GM12878 (cell line): ENCODE data around the gene TNNT2. TPM values are rescaled to one million over a fixed set of nuclear protein-coding genes. Genes with fewer than 3 reads are reported as not detected.

Experiments used
- ATAC-seq: fragments of 200-7000 bp; cut with Tn5 transposase; 3 replicates; pipeline ENCODE4 v1.9.1; 2020; ENCODE audit warnings: mild to moderate bottlenecking, moderate library complexity
- BruUV-seq: library from RNA; stranded (reverse); fragments of 400-500 nt; replicated peaks from 2 replicates; lab custom pipeline; 2021; lab: Mats Ljungman, UMichigan
- CTCF ChIA-PET: fragments of 300-600 bp; sonication (Branson Sonifier 250); formaldehyde crosslinking; extraction: SDS; loops from one replicate; lab custom pipeline; 2021; ENCODE audit warnings: inconsistent platforms; lab: Yijun Ruan, JAX
- POLR2A ChIA-PET: fragments of 350-600 bp; formaldehyde crosslinking; extraction: SDS; loops from one replicate; lab custom pipeline; 2021; ENCODE audit warnings: inconsistent platforms; lab: Charles Lee
- RAD21 ChIA-PET: fragments of 300-600 bp; sonication (Branson Sonifier 250); formaldehyde crosslinking; loops from one replicate; lab custom pipeline; 2023; ENCODE audit warnings: antibody characterized with exemption; ENCODE audit not compliant: unreplicated experiment; lab: Charles Lee
- SMC1A ChIA-PET: fragments of 300-600 bp; sonication (Branson Sonifier 250); formaldehyde crosslinking; loops from one replicate; lab custom pipeline; 2023; ENCODE audit not compliant: unreplicated experiment, uncharacterized antibody; lab: Charles Lee
- DNase-seq: peaks from one replicate; pipeline ENCODE4 v3.0.0-alpha.2; 2011; ENCODE audit warnings: low read depth, low spot score
- FAIRE-seq: peaks from 3 replicates; lab custom pipeline; 2011; peaks lifted over from hg19 to GRCh38; lab: Jason Lieb, UNC
- H2AFZ ChIP-seq: 2 replicates; pipeline ENCODE4 v1.6.0; 2011; ENCODE audit warnings: low read depth, low read length, control low read depth; ENCODE audit not compliant: control insufficient read depth
- H3K27ac ChIP-seq: 2 replicates; pipeline ENCODE4 v1.5.1; 2011; ENCODE audit warnings: control low read depth; ENCODE audit not compliant: control insufficient read depth, insufficient read depth
- H3K27me3 ChIP-seq, 2 experiments: replicated peaks in 1 of 2; 2 replicates each; pipeline versions ENCODE4 v1.6.0 to v1.6.1; 2011; ENCODE audit warnings: low read length in 1 of 2; ENCODE audit not compliant: control insufficient read depth in 2 of 2, insufficient read depth in 2 of 2
- H3K36me3 ChIP-seq, 2 experiments: 2 replicates each; pipeline ENCODE4 v1.5.1; 2011; ENCODE audit warnings: low read length in 1 of 2; ENCODE audit not compliant: control insufficient read depth in 2 of 2, insufficient read depth in 2 of 2
- H3K4me1 ChIP-seq: 2 replicates; pipeline ENCODE4 v1.6.1; 2011; ENCODE audit warnings: mild to moderate bottlenecking, low read length, moderate library complexity, mixed read lengths; ENCODE audit not compliant: control insufficient read depth, insufficient read depth
- H3K4me2 ChIP-seq: 2 replicates; pipeline ENCODE4 v1.6.0; 2011; ENCODE audit warnings: control low read depth; ENCODE audit not compliant: control insufficient read depth, insufficient read depth
- H3K4me3 ChIP-seq: fragments of 200-600 bp; sonication (generic); 2 replicates; pipeline ENCODE4 v1.5.1; 2016
- H3K79me2 ChIP-seq: 2 replicates; pipeline ENCODE4 v1.6.0; 2011; ENCODE audit warnings: low read length; ENCODE audit not compliant: control insufficient read depth, insufficient read depth
- H3K9ac ChIP-seq: 2 replicates; pipeline ENCODE4 v1.8.0; 2011; ENCODE audit warnings: low read length, control low read depth, mixed read lengths; ENCODE audit not compliant: control insufficient read depth, insufficient read depth
- H3K9me3 ChIP-seq: replicated peaks from 3 replicates; pipeline ENCODE4 v1.5.1; 2011; ENCODE audit warnings: mild to moderate bottlenecking, low read length; ENCODE audit not compliant: control insufficient read depth, insufficient read depth
- H4K20me1 ChIP-seq: 2 replicates; pipeline ENCODE4 v1.6.0; 2011; ENCODE audit not compliant: control insufficient read depth, insufficient read depth
- CBX3 ChIP-seq: fragments of 200-600 bp; sonication (generic); IDR thresholded peaks from 2 replicates; pipeline ENCODE4 v1.6.1; 2016; ENCODE audit warnings: low read depth, borderline replicate concordance
- IRF4 ChIP-seq: IDR thresholded peaks from 2 replicates; pipeline ENCODE4 v1.6.1; 2011; ENCODE audit warnings: low read depth, low read length
- MTA3 ChIP-seq: IDR thresholded peaks from 2 replicates; pipeline ENCODE4 v1.6.1; 2012; ENCODE audit warnings: low read length, inconsistent platforms, borderline replicate concordance
- NRF1 ChIP-seq: conservative IDR thresholded peaks from 2 replicates; pipeline ENCODE4 v1.6.1; 2011; ENCODE audit warnings: mild to moderate bottlenecking, low read depth, low read length, improper control_type of control experiment
- RAD51 ChIP-seq: fragments of 450-650 bp; IDR thresholded peaks from 2 replicates; pipeline ENCODE4 v1.6.1; 2016; ENCODE audit warnings: moderate library complexity, mild to moderate bottlenecking, inconsistent platforms
- RBBP5 ChIP-seq: fragments of 200-600 bp; sonication (generic); conservative IDR thresholded peaks from 2 replicates; pipeline ENCODE4 v1.6.1; 2016
- SMAD1 ChIP-seq: fragments of 450-650 bp; IDR thresholded peaks from 2 replicates; pipeline ENCODE4 v1.6.1; 2018; ENCODE audit warnings: mild to moderate bottlenecking, low read depth; ENCODE audit not compliant: partially characterized antibody
- WGBS: methylation state at CpG from one replicate; pipeline ENCODE4 v1.1.6; 2016; ENCODE audit warnings: low lambda C conversion rate; ENCODE audit not compliant: insufficient replicate concordance, insufficient coverage; ENCODE audit errors: missing lambda C conversion rate; 5-methylcytosine and 5-hydroxymethylcytosine counted together
- in situ Hi-C: fragments of 300-500 bp; cut with MboI; formaldehyde crosslinking; loops from 9 replicates; pipeline ENCODE4 v1.14.3; 2018; ENCODE audit warnings: mixed read lengths
- intact Hi-C: fragments of 100-400 bp; cut with micrococcal nuclease; formaldehyde crosslinking; loops from one replicate; pipeline ENCODE4 v1.14.2; 2022; ENCODE audit not compliant: unreplicated experiment
- polyA plus RNA-seq, 11 experiments: library from polyadenylated mRNA; depleted of rRNA in 4 of 11; unstranded in 6 of 11; stranded (reverse) in 5 of 11; fragments of >200 nt; fragmentation: Nextera tagmentation in 4 of 11; fragmentation: Illumina TruSeq in 1 of 11; extraction: Ambion mirVana in 4 of 11; extraction: Trizol in 1 of 11; gene quantifications; 1 replicate in 1 of 11; 2 replicates in 10 of 11; pipeline versions ENCODE4 v1.2.1 to v1.2.3, GENCODE V29; 2011 to 2016; ENCODE audit warnings: inconsistent platforms in 2 of 11, missing spikeins in 2 of 11, low read depth in 1 of 11
- total RNA-seq, 4 experiments: library from RNA; depleted of rRNA in 3 of 4; stranded (reverse); fragments of >200 nt in 3 of 4; fragmentation: Illumina TruSeq in 1 of 4; extraction: Trizol in 1 of 4; gene quantifications; 2 replicates each; pipeline versions ENCODE4 v1.2.1 to v1.2.3, GENCODE V29; 2013 to 2021
- TF ChIP-seq, protein P1 (sequence below): IDR thresholded peaks from 2 replicates; pipeline ENCODE4 v1.6.1; 2012; ENCODE audit warnings: low read depth, low read length, improper control_type of control experiment

TNNT2 gene
- total and polyA plus RNA-seq, 10 of the 15 experiments (the other 5 are each of a cell fraction or from before 2014, with no cell fraction given) = 2.2 TPM; not detected in 9

DNA sequence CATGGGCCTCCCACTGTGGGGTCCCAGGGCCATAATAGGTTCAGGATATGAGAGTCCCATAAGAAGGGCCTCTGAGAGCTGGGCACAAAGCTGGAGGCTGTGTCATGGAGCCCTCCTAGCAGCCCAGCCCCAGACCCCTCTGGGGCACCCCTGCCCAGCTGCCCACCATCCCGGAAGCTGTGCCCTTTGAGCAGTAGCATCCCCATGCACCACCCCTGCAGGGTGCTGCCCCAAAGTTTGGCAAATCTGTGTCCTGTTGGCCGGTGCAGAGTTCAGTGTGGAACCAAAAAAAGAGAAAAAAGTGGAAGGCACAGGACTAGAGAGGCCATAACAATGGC, 17.6 kb downstream of the TNNT2 start:
- Histone ChIP-seq H3K4me2 (no peak overlapping the region), H3K27me3 (peaks cover 0 to 4% of the 10 kb centered on the region in 2 experiments; a peak in 3 of 4 replicates), H3K4me1 (no peaks in the 10 kb centered on the region), H3K27ac (no peak overlapping the region), H3K36me3 (no peaks in the 10 kb centered on the region), H3K9me3 (no peaks in the 10 kb centered on the region), H3K9ac (no peak overlapping the region), H3K4me3 (no peak overlapping the region), H4K20me1 (no peaks in the 10 kb centered on the region), H3K79me2 (no peaks in the 10 kb centered on the region), H2AFZ (no peak overlapping the region)
- ChIA-PET CTCF (interaction anchor here (0.7 to 1.4 kb wide), 4 partner anchors 11 to 58 kb away, joined by 3 to 7 read pairs (median 4); no protein-coding TSS in a partner anchor), RAD21 (no interaction called here), POLR2A (no interaction called here), SMC1A (interaction anchor here (1.1 to 2.3 kb wide), 3 partner anchors 11 to 106 kb away, joined by 4 to 11 read pairs (median 7); no protein-coding TSS in a partner anchor)
- no peak for FAIRE-seq
- in situ Hi-C loops (no loop called here), intact Hi-C loops (loop anchor here (10.0 kb wide), 1 partner anchor 275 kb away; no protein-coding TSS in a partner anchor)
- no peak for DNase-seq
- TF ChIP-seq RAD51 (no peak), SMAD1 (no peak), MTA3 (no peak), RBBP5 (no peak), NRF1 (no peak), IRF4 (no peak), CBX3 (no peak)
- TF ChIP-seq, protein P1, sequence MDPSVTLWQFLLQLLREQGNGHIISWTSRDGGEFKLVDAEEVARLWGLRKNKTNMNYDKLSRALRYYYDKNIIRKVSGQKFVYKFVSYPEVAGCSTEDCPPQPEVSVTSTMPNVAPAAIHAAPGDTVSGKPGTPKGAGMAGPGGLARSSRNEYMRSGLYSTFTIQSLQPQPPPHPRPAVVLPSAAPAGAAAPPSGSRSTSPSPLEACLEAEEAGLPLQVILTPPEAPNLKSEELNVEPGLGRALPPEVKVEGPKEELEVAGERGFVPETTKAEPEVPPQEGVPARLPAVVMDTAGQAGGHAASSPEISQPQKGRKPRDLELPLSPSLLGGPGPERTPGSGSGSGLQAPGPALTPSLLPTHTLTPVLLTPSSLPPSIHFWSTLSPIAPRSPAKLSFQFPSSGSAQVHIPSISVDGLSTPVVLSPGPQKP = no peak
- ATAC-seq = no peak
- no TSS peak for BruUV-seq
- WGBS = 0% methylated on average over 2 of the region's 2 CpGs
